Inflammatory macrophage treated with lipopolysaccharide for 4 hours (primary cell): ENCODE results near the gene CDKAL1.
"Not testable (repeated sequence)": the region's sequence is repeated elsewhere in the genome, so short reads cannot be mapped to it uniquely, and the experiment has no call there.

Experiments used
- DNase-seq: peaks from one replicate; pipeline ENCODE4 v3.0.0-alpha.2; 2020

Gene CDKAL1

DNA sequence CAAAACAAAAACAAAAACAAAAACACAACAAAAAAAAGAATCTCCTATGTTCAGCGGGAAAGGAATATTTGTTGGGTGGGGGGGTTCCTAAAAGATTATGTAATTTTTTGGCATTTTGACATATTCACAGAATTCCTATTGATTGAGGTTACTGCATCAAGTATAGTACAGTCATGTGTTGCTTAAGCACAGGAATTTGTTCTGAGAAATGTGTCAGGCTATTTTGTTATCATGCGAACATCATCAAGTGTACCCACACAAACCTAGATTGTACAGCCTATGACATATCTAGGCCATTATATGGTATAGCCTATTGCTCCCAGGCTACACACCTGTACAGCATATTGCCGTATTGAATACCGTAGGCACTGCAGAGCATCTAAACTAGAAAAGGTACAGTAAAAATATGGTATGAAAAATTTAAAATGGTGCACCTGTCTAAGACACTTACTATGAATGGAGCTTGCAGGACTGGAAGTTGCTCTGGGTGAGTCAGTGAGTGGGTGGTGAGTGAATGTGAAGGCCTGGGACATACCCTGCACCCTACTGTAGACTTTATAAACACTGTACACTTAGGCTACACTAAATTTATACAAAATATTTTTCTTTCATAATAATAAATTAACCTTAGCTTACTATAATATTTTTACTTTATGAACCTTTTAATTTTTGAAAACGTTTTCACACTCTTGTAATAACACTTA is 110.6 kb downstream of the CDKAL1 start:
- no peak for DNase-seq

DNA sequence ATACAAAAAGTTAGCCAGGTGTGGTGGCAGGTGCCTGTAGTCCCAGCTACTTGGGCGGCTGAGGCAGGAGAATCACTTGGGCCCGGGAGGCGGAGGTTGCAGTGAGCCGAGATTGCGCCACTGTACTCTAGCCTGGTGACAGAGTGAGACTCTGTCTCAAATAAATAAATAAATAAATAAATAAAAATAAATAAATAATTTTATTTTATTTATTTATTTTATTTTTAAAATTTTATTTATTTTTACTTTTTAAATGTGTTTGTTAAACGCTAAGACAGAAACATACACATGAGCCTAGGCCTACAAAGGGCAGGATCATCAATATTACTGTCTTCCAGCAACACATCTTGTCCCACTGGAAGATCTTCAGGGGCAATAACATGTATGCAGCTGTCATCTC is 111.3 kb downstream of the CDKAL1 start:
- DNase-seq: not testable (repeated sequence)

DNA sequence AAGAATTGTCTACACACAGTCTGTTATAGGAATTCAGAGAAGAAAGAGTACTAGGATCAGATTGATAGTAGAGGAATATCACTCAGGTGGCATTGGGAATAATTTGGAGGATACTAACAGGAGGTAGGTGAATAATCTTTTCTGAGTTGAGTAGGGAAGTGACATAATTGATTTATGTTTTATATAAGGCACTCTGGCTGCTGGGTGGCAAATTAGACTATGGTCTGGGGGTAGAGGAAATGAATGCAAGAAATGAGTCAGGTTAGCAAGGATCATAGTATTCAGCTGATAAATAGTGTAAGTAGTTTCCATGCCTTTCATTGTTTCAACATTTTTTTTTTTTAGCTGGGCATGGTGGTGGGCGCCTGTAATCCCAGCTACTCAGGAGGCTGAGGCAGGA is 113.3 kb downstream of the CDKAL1 start:
- no peak for DNase-seq

DNA sequence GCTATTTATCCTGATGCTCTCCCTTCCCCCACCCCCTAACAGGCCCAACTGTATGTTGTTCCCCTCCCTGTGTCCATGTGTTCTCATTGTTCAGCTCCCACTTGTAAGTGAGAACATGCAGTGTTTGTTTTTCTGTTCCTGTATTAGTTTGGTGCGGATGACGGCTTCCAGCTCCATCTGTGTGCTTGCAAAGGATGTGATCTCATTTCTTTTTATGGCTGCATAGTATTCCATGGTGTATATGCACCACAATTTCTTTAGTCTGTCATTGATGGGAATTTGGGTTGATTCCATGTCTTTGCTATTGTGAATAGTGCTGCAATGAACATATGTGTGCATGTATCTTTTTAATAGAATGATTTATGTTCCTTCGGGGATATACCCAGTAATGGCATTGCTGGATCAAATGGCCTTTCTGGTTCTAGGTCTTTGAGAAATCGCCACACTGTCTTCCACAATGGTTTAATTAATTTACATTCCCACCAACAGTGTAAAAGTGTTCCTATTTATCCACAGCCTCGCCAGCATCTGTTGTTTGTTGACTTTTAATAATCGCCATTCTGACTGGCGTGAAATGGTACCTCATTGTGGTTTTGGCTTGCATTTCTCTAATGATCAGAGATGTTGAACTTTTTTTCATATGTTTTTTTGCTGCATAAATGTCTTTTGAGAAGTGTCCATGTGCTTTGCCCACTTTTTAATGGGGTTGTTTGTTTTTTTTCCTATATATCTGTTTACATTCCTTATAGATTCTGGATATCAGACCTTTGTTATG is 115.6 kb downstream of the CDKAL1 start:
- not testable (repeated sequence) for DNase-seq

DNA sequence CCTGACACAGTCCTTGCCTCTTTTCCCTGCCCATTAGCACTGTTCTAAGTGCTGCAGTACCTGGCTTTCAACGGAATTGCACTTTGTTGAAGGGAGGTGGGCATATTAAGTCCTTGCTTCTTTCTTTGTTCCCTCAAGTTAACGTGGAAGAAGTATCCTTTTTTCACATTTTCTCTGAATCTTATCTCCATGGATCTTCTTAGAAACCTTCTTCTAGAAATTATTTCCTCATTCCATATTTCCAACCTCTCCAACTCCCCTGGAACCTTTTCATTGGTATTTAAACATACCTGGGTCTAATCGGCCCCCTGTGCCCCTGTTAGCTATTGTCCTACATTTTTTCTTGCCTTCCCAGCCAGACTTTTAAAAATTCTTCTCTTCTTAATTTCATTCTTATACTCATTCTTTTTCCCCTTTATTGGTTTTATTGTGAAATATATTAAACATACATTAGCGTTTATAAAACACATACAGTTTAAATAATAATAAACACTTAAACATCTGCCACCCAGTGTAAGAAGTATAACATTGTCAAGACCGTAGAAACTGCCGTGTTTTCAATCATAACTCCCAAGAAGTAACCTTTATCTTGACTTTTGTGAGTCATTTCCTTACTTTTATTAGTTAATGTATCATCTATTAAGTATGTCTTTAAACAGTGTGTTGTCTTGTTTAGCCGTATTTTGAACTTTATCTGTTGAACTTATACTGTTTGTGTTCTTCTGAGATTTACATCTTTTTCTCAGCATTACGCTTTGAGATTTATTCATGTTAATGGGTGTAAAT is 118.2 kb downstream of the CDKAL1 start:
- no peak for DNase-seq

DNA sequence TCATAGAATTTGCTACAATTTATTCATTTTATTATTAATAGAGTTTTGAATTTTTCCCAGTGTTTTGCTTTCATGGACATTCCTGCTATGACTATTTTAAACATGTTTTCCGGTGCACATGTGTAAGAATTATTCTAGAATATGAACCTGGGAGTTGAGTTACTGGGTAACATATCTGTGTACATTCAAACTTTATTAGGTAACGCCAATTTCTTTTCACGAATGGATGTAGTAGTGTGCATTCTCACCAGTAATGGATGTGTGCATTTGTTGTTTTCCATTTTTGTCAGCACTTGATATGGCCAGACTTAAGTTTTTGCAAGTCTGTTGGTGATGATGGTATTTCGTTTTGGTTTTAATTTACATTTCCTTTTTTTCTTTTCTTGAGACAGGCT is 118.8 kb downstream of the CDKAL1 start:
- DNase-seq: no peak

DNA sequence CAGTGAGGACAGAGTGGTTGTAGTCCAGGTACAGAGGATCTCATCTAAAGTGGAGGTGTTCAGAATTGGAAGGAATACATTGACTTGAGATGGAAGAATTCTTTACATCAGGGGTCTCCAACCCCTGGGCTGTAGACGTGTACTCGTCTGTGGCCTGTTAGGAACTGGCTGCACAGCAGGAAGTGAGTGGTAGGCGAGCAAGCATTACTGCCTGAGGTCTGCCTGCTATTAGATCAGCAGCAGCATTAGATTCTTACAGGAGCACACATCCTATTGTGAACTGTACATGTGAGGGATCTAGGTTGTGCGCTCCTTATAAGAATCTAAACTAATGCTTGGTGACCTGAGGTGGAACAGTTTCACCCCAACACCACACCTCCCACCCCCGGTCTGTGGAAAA is 121.1 kb downstream of the CDKAL1 start:
- no peak for DNase-seq

DNA sequence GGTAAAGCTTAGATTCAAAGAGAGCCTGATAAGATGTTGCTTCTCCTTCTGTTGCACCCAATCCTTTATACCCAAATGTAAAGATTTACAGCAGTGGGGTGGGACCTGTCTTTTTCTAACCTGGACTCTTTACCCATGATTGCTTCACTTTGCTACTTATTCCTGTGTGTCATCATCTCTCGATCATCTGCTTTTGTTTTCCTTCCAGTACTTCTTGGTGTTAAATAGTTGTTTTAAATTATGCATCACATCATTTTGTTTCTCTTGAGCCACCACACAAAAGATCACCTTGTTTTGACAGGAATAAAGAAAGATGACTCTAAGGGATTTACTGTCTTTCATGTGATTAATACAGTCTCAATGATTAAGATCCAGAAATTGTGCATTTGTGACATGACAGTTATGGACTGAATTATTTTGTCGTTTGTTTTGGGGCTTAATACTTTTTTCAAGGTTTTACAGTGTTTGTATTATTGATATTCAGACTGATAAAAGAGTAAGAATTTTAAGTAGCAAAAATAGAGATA is 123.1 kb downstream of the CDKAL1 start:
- DNase-seq: no peak

DNA sequence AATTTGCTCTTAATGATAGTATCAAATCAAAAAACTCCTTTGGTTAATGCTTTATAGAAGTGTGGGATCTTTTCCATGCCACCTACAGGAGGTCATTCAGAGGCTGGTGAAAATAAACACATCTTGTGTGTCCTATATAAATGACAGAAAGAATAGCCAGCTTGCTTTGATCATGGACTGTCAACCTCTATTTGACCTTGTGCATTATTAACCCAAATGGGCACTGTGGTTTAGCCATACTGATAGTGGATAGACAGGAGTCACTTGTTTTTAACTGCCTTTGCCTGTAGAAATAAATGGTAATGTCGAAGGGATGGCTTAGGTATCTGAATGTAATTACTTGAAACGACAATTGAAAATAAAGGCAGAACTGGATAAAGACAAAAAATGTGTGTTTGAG is 123.8 kb downstream of the CDKAL1 start:
- no peak for DNase-seq

DNA sequence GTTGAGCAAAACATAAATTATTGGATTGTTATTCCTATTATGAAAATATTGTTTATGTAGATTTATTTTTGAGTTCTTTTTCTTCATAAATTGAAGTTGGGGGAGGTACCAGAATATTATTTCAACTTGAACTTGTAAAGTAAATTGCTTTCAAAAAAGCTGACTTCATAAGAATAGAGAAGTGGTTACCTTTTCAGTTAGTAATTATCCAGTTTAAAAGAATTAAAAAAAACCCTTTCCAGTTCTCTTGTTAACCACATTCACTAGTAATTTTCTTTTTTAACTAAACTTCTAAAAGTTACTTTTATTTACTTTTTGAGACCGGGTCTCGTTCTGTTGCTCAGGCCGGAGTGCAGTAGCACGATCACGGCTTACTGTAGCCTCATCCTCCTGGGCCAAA is 124.3 kb downstream of the CDKAL1 start:
- DNase-seq: no peak

DNA sequence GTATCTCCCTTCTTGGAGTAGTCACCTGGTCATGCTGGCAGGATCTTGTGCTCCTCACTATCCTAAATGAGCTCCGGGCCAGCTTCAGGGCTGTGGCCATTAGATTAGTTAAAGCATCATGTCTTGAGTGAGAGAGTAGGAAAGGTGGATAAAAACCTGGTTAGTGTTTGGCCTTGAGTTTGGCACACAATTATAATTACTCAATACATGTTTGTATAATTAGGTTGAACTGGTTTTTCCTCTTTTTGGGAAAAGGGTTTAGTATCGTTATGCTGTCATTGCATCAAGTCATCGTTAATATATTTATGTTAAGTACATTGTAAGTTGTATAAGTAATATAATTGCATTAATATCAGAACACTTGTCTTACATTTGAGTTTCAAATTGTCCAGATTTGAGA is 126.3 kb downstream of the CDKAL1 start:
- DNase-seq: no peak

DNA sequence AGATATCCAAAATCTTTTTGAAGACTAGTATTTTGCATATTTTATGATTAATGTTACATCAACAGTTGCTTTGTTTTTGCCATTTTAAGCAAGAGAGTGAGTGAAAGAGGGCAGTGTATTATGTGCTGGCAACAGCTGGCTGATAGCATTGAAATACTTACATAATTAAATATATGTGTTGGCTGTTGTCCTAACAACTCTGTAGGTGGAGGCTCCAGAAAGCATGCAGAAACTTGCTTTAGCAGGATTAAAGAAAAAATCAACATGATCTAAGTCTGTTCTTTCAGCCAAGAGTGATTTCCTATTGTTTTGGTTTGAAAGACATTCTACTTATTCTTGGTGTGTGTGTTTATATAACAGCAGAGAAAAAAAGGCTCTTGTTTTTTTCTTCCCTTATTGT is 127.5 kb downstream of the CDKAL1 start:
- peak; percentile 9 for DNase-seq

DNA sequence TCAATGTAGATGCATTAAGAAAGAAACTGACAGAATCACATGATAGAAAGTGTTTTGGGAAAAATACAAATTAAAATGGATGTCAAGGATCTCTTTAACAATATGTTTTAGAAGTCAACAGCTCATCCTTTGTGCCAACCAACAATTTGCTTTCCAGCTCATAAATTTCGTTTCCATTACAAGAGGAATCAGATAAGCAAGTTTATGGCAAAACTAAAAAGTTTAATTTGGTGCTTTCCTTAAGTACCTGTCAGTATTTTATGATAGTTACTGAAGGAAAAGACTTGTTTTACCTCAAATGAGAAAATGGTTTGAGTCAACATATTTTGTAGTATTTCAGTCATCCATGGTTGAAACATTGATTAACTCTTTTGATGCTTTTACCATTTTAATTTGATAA is 130.0 kb downstream of the CDKAL1 start:
- DNase-seq: no peak

DNA sequence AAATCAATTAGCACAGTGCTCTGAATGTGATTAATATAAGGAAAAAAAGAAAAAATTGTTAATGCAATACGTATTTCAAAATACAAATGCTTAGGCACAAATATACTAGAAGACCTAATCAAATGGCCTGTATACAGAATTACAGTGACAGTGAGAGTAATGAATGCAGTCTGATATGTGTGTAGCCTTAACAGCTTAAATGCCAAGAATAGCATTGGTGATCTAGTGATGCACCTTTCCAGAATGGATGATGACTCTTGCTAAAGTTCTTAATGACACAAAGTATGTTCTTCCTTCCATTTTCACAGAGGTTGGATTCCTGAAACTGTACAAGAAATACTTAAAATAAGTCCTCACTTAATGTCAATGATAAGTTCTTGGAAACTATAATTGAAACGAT is 131.0 kb downstream of the CDKAL1 start:
- no peak for DNase-seq

DNA sequence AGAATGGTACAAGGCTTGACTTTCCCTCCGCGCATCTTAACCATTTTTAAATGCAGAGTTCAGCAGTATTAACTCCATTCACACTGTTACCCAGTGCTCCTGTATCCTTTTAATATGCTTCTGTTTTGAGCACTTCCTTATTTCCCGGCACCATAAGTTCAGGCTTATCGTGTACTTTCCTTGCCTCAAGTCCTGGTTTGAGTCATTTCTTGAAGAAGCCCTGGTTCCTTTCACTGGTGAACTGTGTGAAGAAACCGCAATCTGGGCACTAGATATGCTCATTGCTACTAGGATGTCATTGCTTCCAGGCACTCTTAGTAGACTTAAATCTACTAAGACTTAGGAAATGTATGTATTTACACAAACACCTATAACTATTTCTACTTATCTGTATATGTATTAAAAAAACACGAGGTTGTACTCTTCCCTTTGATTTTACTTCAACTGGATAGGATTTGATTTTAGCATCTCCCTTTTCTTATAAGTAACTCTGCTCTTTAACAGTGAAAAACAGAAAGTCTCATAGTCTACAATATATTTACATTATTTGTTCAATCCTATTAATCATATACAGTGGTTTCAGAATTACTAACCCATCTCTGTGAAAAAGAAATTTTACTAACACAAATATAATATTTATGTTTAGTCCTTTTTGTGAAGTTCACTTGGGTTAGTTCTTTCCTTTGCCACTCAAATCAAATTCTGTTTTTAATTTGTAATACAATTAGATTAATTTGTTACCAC is 135.5 kb downstream of the CDKAL1 start:
- peak; percentile 64 for DNase-seq

DNA sequence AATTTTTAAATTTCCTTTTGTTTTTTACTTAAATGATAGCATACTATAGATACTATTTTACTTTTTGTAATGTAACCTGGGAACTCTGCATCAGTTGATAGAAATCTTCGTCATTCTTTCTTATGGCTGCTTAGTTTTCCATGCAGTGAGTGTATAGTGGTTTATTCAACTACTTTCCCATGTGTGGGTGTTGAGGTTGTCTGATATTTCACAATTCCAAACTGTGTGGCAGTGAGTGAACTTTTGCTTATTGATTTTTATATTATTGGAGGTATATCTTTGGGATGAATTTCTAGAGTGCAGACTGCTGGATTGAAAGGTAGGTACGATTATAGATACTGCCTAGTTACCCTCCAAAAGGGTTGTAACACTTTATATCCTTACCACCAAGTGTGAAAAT is 136.5 kb downstream of the CDKAL1 start:
- DNase-seq: no peak

DNA sequence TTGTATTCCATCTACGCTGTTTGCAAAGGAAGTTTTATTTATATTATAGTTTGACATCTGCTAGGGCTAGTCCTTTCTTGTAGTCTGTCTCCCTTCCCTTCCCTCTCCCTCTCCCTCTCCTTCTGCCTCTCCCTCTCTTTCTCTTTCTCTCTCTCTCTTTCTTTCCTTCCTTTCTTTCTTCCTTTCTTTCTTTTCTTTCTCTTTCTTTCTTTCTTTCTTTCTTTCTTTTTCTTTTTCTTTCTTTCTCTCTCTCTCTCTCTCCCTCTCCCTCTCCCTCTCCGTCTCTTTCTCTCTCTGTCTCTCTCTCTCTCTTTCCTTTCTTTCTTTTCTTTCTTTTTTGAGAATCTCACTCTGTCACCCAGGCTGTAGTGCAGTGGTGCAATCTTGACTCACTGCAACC is 137.8 kb downstream of the CDKAL1 start:
- DNase-seq: no peak

DNA sequence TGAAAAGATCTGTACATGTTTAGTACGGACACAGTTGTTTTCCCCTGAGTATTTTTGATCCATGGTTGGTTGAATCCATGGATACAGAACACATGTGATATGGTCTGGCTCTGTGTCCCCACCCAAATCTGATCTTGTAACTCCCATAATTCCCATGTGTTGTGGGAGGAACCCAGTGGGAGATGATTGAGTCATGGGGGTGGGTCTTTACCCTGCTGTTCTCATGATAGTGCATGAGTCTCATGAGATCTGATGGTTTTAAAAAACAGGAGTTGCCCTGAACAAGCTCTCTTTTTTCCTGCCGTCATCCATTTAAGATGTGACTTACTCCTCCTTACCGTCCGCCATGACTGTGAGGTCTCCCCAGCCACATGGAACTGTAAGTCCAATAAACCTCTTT is 139.2 kb downstream of the CDKAL1 start:
- no peak for DNase-seq

DNA sequence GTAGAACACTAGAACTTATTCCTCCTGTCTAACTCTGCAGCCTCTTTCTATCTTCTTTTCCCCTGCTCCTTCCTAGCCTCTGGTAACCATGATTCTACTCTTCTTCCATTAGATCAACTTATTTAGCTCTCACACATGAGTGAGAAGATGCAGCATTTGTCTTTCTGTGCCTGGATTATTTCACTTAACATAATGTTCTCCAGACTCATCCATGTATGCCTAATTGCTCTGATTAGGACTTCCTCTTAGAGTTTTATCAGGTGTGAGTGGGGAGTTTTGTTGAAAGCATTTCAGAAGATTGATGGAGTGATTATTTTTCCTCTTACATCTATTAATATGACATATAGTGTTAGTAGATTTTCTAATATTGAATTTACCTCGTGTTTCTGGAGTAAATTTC is 140.4 kb downstream of the CDKAL1 start:
- DNase-seq: no peak

DNA sequence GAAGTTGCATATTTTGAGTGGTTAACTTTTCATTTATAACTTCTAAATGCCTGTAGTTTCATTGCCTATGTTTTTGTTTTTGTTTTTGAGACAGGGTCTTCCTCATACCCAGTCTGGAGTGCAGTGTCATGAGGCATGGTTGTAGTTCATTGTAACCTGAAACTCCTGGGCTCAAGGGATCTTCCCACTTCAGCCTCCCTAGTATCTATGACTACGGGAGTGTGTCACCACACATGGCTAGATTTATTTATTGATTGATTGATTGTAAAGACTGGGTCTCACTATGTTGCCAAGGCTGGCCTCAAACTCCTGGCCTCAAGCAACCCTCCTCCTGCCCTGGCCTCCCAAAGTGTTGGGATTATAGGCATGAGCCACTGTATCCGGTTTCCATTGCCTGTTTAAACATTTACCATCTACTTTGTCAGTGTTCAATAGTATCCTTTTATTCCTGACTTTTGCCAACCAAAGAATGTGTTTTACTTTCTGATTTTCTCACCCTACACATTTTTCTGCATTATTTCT is 144.6 kb downstream of the CDKAL1 start:
- DNase-seq: no peak

DNA sequence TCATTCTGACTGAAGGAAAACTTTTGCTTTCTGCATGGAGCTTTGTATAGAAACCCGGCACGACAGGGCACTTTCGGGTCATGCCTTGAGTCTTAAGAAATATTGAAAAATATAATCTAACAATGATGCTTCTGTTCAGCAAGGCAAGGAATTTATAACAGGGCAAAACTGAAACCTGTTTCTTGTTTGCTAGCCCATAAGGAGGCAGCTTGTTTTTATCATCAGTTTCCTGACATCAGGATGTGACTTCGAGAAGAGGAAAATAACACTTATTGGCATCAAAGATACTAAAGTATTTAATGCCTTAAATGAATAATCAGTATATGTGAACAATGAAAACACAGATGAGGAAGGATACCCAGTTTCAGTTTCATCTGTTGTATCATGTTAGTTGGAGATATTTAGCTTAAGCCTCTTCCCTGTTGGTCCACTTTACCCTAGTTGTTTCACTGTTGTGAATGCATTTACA is 146.5 kb downstream of the CDKAL1 start:
- peak; percentile 13 for DNase-seq

DNA sequence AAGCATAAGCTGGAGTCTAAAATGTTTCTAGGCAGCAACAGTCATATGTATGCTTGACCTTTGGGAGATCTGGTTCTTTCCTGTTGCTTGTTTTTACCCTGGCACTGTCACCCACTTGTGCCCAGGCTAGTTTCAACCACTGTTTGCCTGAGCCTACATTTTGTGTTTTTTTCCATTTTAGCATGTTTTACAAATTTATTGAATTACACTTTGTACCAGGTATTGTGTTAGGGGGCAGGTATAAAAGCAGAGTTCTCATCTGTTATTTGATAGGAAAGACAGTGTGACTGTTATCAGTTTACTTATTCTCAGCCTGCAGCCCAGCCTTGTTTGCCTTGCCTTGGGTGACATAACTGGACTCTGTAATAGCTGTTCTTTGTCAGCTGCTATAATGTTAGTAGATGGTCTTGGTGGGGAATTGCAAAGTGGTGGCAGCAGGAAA is 147.0 kb downstream of the CDKAL1 start:
- DNase-seq: no peak
